MM.1S (cell line): ENCODE data around the gene ANKRD10.

Experiments used
- CTCF ChIP-seq: fragments of 300-600 bp; sonication (generic); IDR thresholded peaks from 2 replicates; pipeline ENCODE4 v1.5.1; 2016; ENCODE audit warnings: antibody characterized with exemption, low read length, mixed read lengths
- EZH2 ChIP-seq: fragments of 300-600 bp; sonication (generic); optimal IDR thresholded peaks from 2 replicates; pipeline ENCODE3; 2017; ENCODE audit warnings: low read depth, mild to moderate bottlenecking, antibody characterized with exemption, low read length, mixed read lengths
- EZH2phosphoT487 ChIP-seq: fragments of 300-600 bp; sonication (generic); IDR thresholded peaks from 2 replicates; pipeline ENCODE4 v1.6.1; 2018; ENCODE audit warnings: antibody characterized with exemption, low read length

- TF ChIP-seq CTCF = no peak
- TF ChIP-seq EZH2 = no peak
- TF ChIP-seq EZH2phosphoT487 = no peak
Measured at GRCh38 chr13:110949628-110950027, 34.8 kb upstream of the ANKRD10 start.
